IgD-negative memory B cell (primary cell): ENCODE data around the gene TRIM49. TPM values are rescaled to one million over a fixed set of nuclear protein-coding genes. Genes with fewer than 3 reads are reported as not detected.
"Not testable (repeated sequence)": the region's sequence is repeated elsewhere in the genome, so short reads cannot be mapped to it uniquely, and the experiment has no call there.

Source experiments
- H3K27ac Mint-ChIP-seq, 3 donors: one replicate each; pipeline ENCODE4 v1.8.0; 2020 to 2022; ENCODE audit warnings: mild to moderate bottlenecking in 3 of 3, mixed read lengths in 3 of 3, moderate library complexity in 1 of 3
- H3K27me3 Mint-ChIP-seq: one replicate; pipeline ENCODE4 v1.8.0; 2021; ENCODE audit warnings: mixed read lengths
- H3K36me3 Mint-ChIP-seq: one replicate; pipeline ENCODE4 v1.8.0; 2020; ENCODE audit warnings: mild to moderate bottlenecking, mixed read lengths
- H3K4me1 Mint-ChIP-seq, 3 donors: one replicate each; pipeline ENCODE4 v1.8.0; 2020 to 2022; ENCODE audit warnings: mixed read lengths in 3 of 3, mild to moderate bottlenecking in 1 of 3
- H3K4me3 Mint-ChIP-seq, 4 donors: one replicate each; pipeline ENCODE4 v1.8.0; 2020 to 2022; ENCODE audit warnings: mild to moderate bottlenecking in 4 of 4, mixed read lengths in 4 of 4, moderate library complexity in 3 of 4
- H3K9me3 Mint-ChIP-seq, 3 donors: one replicate each; pipeline ENCODE4 v1.8.0; 2020 to 2021; ENCODE audit warnings: mixed read lengths in 3 of 3, mild to moderate bottlenecking in 1 of 3
- polyA plus RNA-seq: library from polyadenylated mRNA; unstranded; fragments of 300-500 nt; fragmentation: Illumina TruSeq; gene quantifications from one replicate; pipeline ENCODE4 v1.2.3, GENCODE V29; 2021

TRIM49 gene
- polyA plus RNA-seq, result not detected

GRCh38 chr11:89808475-89808874, at the start of gene TRIM49:
TRIM49 (minus strand) TSS chr11:89808575; CDS start chr11:89804469, 4,106 bp downstream.
- H3K27me3 Mint-ChIP-seq, H3K27ac Mint-ChIP-seq, H3K4me1 Mint-ChIP-seq, H3K36me3 Mint-ChIP-seq, H3K4me3 Mint-ChIP-seq, H3K9me3 Mint-ChIP-seq: not testable (repeated sequence)

DNA sequence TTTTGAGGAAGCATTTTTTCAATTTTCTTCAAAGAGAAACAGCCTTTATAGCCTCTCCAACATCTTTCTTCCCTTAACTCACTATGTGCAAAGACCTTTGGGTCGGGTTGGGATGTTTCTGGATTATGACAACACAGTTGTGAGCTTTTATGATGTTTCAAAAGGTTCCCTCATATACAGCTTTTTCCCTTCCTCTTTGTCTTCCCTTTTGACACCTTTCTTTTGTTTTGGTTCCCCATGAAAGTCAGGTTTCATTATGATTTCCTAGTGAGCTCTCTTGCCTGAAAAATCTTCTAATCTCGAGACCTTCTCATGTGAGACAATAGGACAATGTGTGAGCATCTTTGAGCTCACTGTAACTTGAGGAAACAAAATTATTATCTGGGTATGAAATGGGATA, 18.3 kb upstream of the TRIM49 start:
- not testable (repeated sequence) for H3K4me3 Mint-ChIP-seq, H3K4me1 Mint-ChIP-seq, H3K27me3 Mint-ChIP-seq, H3K27ac Mint-ChIP-seq, H3K36me3 Mint-ChIP-seq, H3K9me3 Mint-ChIP-seq

GRCh38 chr11:89820008-89820407, 11.6 kb upstream of the TRIM49 start:
- H3K9me3 Mint-ChIP-seq, H3K36me3 Mint-ChIP-seq, H3K4me1 Mint-ChIP-seq, H3K27me3 Mint-ChIP-seq, H3K27ac Mint-ChIP-seq, H3K4me3 Mint-ChIP-seq: not testable (repeated sequence)

DNA sequence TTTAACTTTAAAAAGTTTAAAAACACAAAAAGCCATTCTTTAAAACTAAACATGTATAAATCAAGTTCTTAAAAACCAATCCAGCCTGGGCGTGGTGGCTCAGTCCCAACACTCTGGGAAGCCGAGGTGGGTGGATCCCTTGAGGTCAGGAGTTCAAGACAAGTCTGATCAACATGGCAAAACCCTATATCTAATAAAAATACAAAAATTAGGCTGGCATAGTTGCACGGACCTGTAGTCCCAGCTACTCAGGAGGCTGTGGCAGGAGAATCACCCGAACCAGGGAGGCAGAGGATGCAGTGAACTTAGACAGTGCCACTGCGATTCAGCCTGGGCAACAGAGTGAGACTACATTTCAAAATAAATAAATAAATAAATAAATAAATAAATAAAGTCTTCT, 5.2 kb upstream of the TRIM49 start:
- not testable (repeated sequence) for H3K27ac Mint-ChIP-seq, H3K27me3 Mint-ChIP-seq, H3K9me3 Mint-ChIP-seq, H3K4me3 Mint-ChIP-seq, H3K4me1 Mint-ChIP-seq, H3K36me3 Mint-ChIP-seq

DNA sequence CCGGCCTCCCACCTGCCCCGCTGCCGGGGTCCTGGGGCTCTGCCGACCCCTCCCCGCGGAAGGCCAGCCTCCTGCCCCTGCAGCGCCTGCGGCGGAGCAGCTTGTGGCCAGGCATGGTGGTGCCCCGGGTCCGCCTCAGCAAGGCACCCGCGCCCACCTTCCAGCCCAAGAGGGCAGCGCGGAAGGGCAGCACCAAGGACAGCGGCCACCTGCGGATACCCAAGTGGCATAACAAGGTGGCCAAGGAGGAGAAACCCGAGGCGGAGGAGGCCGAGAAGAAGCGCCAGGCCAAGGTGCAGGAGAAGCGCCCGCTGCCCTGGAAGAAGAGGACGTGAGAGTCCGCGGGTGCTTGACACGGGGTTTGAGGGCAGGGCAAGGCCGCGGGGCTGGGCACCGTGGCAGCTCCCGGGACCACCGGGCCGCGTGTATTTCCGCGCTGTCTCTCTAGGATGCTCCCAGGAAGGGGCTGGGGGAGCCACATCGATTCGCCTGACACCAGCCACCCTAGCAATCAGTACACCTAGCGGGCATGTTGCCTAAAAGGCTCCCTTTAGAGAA, 20.8 kb downstream of the TRIM49 start:
- not testable (repeated sequence) for H3K36me3 Mint-ChIP-seq, H3K27me3 Mint-ChIP-seq, H3K4me3 Mint-ChIP-seq, H3K9me3 Mint-ChIP-seq, H3K27ac Mint-ChIP-seq, H3K4me1 Mint-ChIP-seq

DNA sequence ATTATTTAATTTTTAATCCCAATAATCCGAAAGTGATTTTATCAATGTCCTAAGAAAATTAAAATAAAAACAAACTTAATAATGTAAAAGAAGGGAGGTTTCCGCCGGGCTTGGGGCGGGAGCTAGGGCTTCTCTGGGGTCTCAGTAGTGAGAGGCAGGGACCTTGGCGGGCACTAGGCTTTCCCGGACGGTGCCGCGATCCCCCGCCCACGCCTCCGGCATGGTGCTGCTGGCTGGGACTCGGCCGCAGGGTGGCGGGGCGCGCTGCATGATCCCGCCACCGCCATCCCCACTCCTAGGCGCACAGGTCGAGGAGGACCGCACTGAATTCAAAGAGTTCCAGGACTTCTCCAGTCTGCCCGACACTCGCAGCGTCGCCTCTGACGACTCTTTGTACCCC, 22.6 kb downstream of the TRIM49 start:
- not testable (repeated sequence) for H3K4me3 Mint-ChIP-seq, H3K27me3 Mint-ChIP-seq, H3K4me1 Mint-ChIP-seq, H3K27ac Mint-ChIP-seq, H3K36me3 Mint-ChIP-seq, H3K9me3 Mint-ChIP-seq

DNA sequence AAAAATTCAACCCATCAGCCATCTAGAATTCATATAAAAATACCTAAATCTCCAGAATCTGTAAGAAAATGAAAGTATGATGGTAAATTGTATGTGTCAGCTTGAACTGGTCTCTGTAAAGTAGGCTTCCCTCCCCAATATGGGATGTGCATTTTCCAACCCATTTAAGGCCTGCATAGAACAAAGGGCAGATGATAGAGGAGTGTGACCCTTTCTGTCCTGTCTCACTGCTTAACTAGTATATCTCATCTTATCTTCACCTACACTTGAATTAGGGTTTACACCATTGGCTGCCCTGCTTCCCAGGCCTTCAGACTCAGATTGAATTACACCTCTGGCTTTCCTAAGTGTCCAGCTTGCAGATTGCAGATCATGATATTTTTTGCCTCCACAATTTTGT, 57.6 kb downstream of the TRIM49 start:
- H3K27ac Mint-ChIP-seq, H3K27me3 Mint-ChIP-seq, H3K4me1 Mint-ChIP-seq, H3K9me3 Mint-ChIP-seq, H3K36me3 Mint-ChIP-seq, H3K4me3 Mint-ChIP-seq: not testable (repeated sequence)

Other genes starting within 250 kb of the TRIM49 start
- not detected for gene TRIM77, start 98.3 kb downstream of the TRIM49 start, polyA plus RNA-seq
- gene TRIM64B, start 69.9 kb upstream of the TRIM49 start, polyA plus RNA-seq, result not detected
- not detected for gene TRIM49D1, start 113.7 kb upstream of the TRIM49 start, polyA plus RNA-seq
- not detected for gene TRIM49D2, start 115.5 kb upstream of the TRIM49 start, polyA plus RNA-seq
- not detected for gene TRIM64, start 157.5 kb upstream of the TRIM49 start, polyA plus RNA-seq
- not detected for gene TRIM49C, start 222.5 kb upstream of the TRIM49 start, polyA plus RNA-seq